ENCODE results near the gene CIB2.

DNA sequence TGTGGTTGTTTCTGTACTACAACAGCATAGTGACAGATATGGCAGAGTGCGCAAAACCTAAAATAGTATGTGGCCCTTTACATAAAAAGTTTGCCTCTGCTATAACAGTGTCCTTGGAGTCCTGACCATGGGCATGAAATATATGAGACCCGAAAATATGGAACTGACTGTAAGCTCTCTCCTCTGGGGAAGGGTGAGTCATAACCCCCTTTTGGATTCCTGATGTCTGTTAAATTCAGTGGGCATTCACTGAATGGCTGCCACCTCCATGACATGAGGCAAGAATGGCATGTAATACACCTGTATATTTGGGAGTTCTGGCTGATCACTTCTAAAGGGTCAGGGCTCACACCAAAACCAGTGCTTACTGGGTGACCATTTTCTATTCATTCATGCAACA lies 59.9 kb downstream of the CIB2 start:
- TF ChIP-seq POLR2AphosphoS5 (IDR thresholded peaks at IDR 0.05; ENCODE audit: low read depth, low read length): no peak
- TF ChIP-seq TAF1 (IDR thresholded peaks at IDR 0.05; ENCODE audit: borderline replicate concordance, insufficient read depth, low read length): no peak

Measured in PFSK-1 (cell line).